Adipocyte (in vitro differentiated cells): ENCODE data around the gene PDCD7.
"Not testable (repeated sequence)": the region's sequence is repeated elsewhere in the genome, so short reads cannot be mapped to it uniquely, and the experiment has no call there.

Experiments
- DNase-seq: peaks from one replicate; pipeline ENCODE4 v3.0.0-alpha.2; 2015; ENCODE audit warnings: low read depth
- H3K27me3 ChIP-seq: replicated peaks from 2 replicates; pipeline ENCODE4 v1.7.0; 2013; ENCODE audit warnings: mild to moderate bottlenecking, low read length, moderate library complexity; ENCODE audit not compliant: control insufficient read depth, insufficient read depth
- H3K36me3 ChIP-seq: 2 replicates; pipeline ENCODE4 v1.7.0; 2013; ENCODE audit warnings: low read length, mild to moderate bottlenecking, moderate library complexity; ENCODE audit not compliant: control insufficient read depth, insufficient read depth, severe bottlenecking
- H3K4me1 ChIP-seq: 2 replicates; pipeline ENCODE4 v1.7.0; 2013; ENCODE audit warnings: mild to moderate bottlenecking, low read length, moderate library complexity; ENCODE audit not compliant: control insufficient read depth, insufficient read depth
- H3K4me3 ChIP-seq: 2 replicates; pipeline ENCODE4 v1.7.0; 2013; ENCODE audit warnings: mild to moderate bottlenecking, low read length, moderate library complexity
- H3K9ac ChIP-seq: 2 replicates; pipeline ENCODE4 v1.7.0; 2013; ENCODE audit warnings: mild to moderate bottlenecking, low read length, moderate library complexity
- H3K9me3 ChIP-seq: 2 replicates; pipeline ENCODE4 v1.7.0; 2013; ENCODE audit warnings: mild to moderate bottlenecking, low read length, moderate library complexity; ENCODE audit not compliant: control insufficient read depth

The PDCD7 gene

GRCh38 chr15:65164139-65164538, 30.5 kb upstream of the PDCD7 start:
- peaks cover 70% of the 10 kb centered on the region for H3K36me3 ChIP-seq
- no peaks in the 10 kb centered on the region for H3K4me1 ChIP-seq

GRCh38 chr15:65163041-65163440, 29.4 kb upstream of the PDCD7 start:
- Histone ChIP-seq H3K9me3 (no peaks in the 10 kb centered on the region), H3K9ac (no peak overlapping the region), H3K4me1 (no peaks in the 10 kb centered on the region), H3K4me3 (no peak overlapping the region), H3K27me3 (no peaks in the 10 kb centered on the region), H3K36me3 (peaks cover 78% of the 10 kb centered on the region)
- DNase-seq = peak; percentile 3

More at GRCh38 chr15:65164139-65164538, 30.5 kb upstream of the PDCD7 start:
- DNase-seq = no peak
- Histone ChIP-seq H3K9me3 (no peaks in the 10 kb centered on the region), H3K9ac (no peak overlapping the region), H3K4me3 (no peak overlapping the region), H3K27me3 (no peaks in the 10 kb centered on the region)

- Histone ChIP-seq H3K4me3 (no peak overlapping the region), H3K9ac (no peak overlapping the region), H3K9me3 (no peaks in the 10 kb centered on the region), H3K4me1 (no peaks in the 10 kb centered on the region), H3K36me3 (peaks cover 91% of the 10 kb centered on the region), H3K27me3 (no peaks in the 10 kb centered on the region)
- no peak for DNase-seq
These were observed 23.1 kb upstream of the PDCD7 start for GRCh38 chr15:65156692-65157091.

DNA sequence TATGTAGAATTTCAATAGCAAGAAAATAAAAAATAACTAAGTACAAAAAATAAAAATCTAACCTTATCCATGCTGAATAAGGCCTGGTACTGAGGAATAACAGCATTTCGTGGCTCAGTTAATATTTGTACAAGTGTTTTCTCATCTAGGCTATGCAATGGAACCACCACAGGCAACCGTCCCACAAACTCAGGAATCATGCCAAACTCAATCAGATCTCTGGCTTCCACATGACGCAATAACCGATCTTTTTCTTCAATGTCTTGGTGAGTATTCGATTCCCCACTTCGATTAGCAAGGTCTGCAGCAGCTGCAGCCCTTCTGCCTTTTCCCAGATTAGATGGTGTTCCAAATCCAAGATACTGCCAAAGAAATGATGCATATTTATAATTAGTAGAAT, 21.1 kb upstream of the PDCD7 start:
- Histone ChIP-seq H3K36me3 (peaks cover 93% of the 10 kb centered on the region), H3K4me1 (no peaks in the 10 kb centered on the region), H3K9ac (no peak overlapping the region), H3K4me3 (no peak overlapping the region), H3K27me3 (no peaks in the 10 kb centered on the region), H3K9me3 (no peaks in the 10 kb centered on the region)
- no peak for DNase-seq

GRCh38 chr15:65147902-65148301, 14.3 kb upstream of the PDCD7 start:
- H3K4me1 ChIP-seq = no peaks in the 10 kb centered on the region
- no peaks in the 10 kb centered on the region for H3K9me3 ChIP-seq
- no peaks in the 10 kb centered on the region for H3K27me3 ChIP-seq
- peaks cover 42% of the 10 kb centered on the region for H3K36me3 ChIP-seq
- H3K4me3 ChIP-seq = no peak overlapping the region
- H3K9ac ChIP-seq = no peak overlapping the region
- no peak for DNase-seq

DNA sequence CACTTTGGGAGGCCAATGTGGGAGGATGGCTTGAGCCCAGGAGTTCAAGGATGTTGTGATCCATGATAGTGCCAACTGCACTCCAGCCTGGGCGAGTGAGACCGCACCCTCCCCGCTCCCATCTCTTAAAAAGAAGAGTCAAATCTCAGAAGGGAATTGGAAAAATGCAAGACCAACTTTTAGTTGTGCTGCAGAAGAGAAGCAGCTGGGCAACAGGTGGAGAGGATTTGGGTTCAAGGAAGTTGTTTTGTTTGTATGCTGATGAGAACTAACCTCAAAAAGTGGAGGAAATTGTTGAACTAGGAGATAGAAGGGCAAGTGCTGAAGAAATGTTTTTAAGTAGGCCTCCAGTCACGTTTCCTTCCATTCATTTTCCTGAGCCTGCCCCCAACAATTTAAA, 12.8 kb upstream of the PDCD7 start:
- Histone ChIP-seq H3K4me1 (no peaks in the 10 kb centered on the region), H3K36me3 (peaks cover 29% of the 10 kb centered on the region), H3K9ac (no peak overlapping the region), H3K27me3 (no peaks in the 10 kb centered on the region), H3K9me3 (no peaks in the 10 kb centered on the region), H3K4me3 (no peak overlapping the region)
- no peak for DNase-seq

GRCh38 chr15:65138631-65139030, 5.0 kb upstream of the PDCD7 start:
- not testable (repeated sequence) for H3K9ac ChIP-seq, H3K27me3 ChIP-seq, H3K4me1 ChIP-seq, H3K9me3 ChIP-seq, DNase-seq, H3K4me3 ChIP-seq, H3K36me3 ChIP-seq

DNA sequence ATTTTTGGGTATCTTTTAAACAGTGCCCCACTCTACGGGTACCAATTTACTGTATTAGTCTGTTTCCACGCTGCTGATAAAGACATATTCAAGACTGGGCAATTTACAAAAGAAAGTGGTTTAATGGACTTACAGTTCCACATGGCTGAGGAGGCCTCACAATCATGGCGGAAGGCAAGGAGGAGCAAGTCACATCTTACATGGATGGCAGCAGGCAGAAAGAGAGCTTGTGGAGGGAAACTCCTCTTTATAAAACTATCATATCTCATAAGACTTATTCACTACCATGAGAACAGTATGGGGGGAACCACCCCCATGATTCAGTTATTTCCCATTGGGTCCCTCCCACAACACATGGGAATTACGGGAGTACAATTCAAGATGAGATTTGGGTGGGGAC, 4.3 kb upstream of the PDCD7 start:
- H3K4me1 ChIP-seq, H3K36me3 ChIP-seq, DNase-seq, H3K9ac ChIP-seq, H3K9me3 ChIP-seq, H3K4me3 ChIP-seq, H3K27me3 ChIP-seq: not testable (repeated sequence)

GRCh38 chr15:65137089-65137488, 3.5 kb upstream of the PDCD7 start:
- H3K27me3 ChIP-seq, H3K4me1 ChIP-seq, H3K9ac ChIP-seq, H3K9me3 ChIP-seq, DNase-seq, H3K4me3 ChIP-seq, H3K36me3 ChIP-seq: not testable (repeated sequence)

DNA sequence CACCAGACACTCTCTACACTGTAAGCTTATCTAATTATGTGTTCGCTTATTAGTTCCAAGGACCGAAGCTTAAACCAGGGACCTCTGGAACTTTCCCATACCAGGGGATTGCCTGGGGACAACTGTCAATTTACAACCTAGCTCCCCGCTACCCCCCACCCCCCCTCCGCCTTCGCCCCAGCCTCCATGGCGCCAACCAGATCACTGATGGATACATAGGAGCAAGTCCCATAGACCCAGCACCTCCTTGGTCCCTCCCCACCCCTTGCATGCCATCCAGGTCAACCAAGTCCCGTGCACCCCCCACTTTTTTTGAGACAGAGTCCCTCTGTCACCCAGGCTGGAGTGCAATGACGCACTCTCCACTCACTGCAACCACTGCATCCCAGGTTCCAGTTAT, 930 bp upstream of the PDCD7 start:
- Histone ChIP-seq H3K36me3 (peaks cover 5% of the 10 kb centered on the region), H3K9ac (peak overlapping the region; percentile 94), H3K4me3 (peak overlapping the region; percentile 89), H3K27me3 (no peaks in the 10 kb centered on the region), H3K9me3 (no peaks in the 10 kb centered on the region), H3K4me1 (peaks cover 13% of the 10 kb centered on the region)
- no peak for DNase-seq

DNA sequence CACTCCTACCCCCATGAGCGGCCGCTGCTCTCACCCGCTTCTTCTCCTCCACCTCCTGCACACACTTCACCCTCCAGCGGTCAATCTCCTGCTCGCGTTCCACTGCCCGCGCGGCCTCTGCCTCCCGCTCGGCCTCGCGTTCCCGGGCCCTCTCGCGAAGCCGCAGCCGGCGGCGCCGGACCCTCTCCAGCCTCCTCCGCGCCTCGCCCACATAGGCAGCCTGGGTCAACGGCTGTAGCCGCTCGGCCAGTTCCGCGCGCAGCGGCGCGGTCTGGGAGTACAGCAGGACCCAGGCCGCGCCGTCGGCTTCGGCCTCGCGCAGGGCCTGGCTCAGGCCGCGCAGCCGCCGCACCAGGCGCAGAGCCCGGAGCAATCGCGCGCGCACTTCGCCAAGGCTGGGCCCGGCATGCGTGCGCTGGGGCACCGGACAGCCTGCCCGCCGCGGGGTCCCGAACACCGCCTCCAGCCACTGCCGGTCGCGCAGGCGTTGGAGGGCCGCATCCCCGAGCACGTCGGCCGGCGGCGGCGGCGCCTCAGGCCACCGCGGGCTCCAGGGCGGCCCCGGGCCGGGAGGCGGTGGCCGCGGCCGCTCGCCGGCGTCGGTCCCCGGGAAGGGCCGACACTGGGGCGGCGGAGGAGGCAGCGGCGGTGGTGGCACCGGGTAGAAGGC, 595 bp downstream of the PDCD7 start:
- Histone ChIP-seq H3K36me3 (peaks cover 20% of the 10 kb centered on the region), H3K4me3 (peak overlapping the region; percentile 89), H3K9me3 (no peaks in the 10 kb centered on the region)

DNA sequence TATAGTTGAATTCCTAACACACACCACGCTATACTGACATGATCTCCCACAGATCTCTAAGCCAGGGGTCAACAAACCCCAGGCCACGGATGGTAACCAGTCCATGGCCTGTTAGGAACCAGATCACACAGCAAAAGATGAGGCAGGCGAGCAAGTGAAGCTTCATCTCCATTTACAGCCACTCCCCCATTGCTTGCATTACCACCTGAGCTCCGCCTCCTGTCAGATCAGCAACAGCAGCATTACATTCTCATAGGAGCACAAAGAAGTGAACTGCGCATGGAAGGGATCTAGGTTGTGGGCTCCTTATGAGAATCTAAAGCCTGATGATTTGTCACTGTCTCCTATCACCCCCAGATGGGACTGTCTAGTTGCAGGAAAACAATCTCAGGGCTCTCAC, 2.7 kb downstream of the PDCD7 start:
- Histone ChIP-seq H3K9ac (no peak overlapping the region), H3K4me1 (peaks cover 13% of the 10 kb centered on the region), H3K36me3 (peaks cover 38% of the 10 kb centered on the region)

More for the DNA sequence above, 595 bp downstream of the PDCD7 start:
- peak overlapping the region; percentile 94 for H3K9ac ChIP-seq
- peaks cover 13% of the 10 kb centered on the region for H3K4me1 ChIP-seq
- no peaks in the 10 kb centered on the region for H3K27me3 ChIP-seq
- peak; percentile 76 for DNase-seq

More for the DNA sequence above, 2.7 kb downstream of the PDCD7 start:
- DNase-seq = no peak
- no peak overlapping the region for H3K4me3 ChIP-seq
- no peaks in the 10 kb centered on the region for H3K27me3 ChIP-seq
- H3K9me3 ChIP-seq = no peaks in the 10 kb centered on the region
